ENCODE data around the gene RPS6KA5.
"Not testable (repeated sequence)": the region's sequence is repeated elsewhere in the genome, so short reads cannot be mapped to it uniquely, and the experiment has no call there.

The RPS6KA5 gene

DNA sequence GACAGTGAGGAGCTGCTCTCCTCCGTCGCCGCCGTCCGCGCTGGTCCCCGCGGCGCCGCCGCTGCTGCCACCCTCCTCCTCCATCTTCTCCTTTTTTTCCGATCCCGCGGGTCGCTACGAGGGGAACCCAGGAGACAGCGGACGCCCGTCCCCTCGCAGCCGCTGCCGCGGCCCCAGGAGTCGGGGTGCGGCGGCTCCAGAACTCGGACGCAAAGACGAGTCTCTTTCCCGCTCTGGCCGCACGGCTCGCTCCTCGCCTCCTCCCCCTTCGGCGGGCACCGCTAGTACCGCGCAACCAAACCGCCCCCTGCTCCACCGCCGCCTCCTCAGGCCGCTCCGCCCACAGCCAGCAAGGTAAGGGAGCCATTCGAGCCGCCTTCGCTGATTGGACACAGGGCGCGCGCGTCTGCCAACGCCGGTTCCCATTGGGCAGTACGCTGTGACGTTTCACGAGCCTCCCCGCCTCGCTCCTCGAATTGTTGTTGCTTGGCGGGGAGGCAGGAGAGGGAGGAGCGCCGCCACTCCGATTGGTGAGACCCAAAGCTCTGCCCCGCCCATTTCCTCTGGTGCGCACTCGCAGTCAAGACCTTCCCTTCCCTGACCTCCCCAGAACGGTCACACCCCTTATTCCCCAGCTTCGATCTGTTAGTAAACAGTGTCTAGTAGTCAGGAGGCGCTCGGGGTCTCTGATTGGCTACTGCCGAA is at the start of gene RPS6KA5:
Gene RPS6KA5 (minus strand): TSS at position 291 of the 705 bp plus-strand sequence. CDS start 207 bp downstream, at position 84.
- peak; percentile 100 for DNase-seq (ENCODE audit: low spot score)

GRCh38 chr14:91108941-91109611 is 48.6 kb upstream of the RPS6KA5 start:
- no peak for DNase-seq (ENCODE audit: low spot score)

DNA sequence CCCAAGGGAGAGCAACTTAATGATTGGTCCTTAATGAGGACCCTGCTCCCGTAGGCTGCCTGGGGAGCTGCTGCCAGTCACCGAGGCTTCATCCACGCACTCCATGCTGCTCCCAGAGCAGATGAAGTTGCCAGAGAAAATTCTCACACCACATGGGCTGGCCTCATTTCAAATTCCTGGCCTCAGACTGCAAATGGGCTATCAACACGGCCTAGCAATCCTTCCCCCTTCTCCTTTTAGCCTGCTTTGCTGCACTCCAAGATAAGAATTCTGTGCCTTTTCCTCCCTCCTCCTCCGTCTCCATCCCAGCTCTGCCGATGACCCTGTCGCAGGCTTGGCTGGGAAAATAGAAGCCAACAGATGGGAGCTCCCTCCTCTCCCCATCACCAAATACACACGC is 42.7 kb upstream of the RPS6KA5 start:
- no peak for DNase-seq (ENCODE audit: low spot score)

GRCh38 chr14:91100102-91100501 is 39.7 kb upstream of the RPS6KA5 start:
- DNase-seq (ENCODE audit: low spot score) = no peak

DNA sequence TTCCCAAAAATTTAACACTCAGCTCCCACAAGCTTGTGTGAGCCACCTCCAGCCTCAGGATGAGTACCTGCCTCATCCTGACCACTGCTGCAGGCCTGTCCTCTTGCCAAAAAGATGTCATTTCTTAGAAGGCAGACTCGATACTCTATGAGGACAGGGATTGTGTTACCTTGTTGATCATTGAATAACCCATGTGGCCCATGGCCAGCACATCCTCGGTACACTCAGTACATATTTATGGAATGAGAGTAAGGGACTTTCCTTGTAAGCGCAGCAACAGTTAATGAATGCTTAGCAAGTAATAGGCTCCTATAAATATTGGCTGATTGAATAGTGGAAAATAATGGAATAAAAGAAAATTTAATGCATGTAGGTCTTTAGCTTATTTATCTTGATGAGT is 38.1 kb upstream of the RPS6KA5 start:
- no peak for DNase-seq (ENCODE audit: low spot score)

DNA sequence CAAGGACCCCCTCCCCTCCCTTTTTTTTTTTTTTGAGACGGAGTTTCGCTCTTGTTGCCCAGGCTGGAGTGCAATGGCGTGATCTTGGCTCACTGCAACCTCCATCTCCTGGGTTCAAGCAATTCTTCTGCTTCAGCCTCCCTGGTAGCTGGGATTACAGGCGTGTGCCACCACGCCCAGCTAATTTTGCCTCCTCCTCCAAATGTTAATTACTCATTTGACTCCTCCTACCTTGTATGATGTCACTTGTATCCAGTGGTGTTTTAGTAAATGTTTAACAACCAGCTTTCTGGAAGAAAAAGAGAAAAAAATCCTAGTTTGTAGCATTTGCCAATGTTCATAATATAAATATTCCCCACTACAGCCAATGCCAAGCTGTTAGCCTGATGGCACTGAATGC is 37.2 kb upstream of the RPS6KA5 start:
- DNase-seq (ENCODE audit: low spot score) = not testable (repeated sequence)

DNA sequence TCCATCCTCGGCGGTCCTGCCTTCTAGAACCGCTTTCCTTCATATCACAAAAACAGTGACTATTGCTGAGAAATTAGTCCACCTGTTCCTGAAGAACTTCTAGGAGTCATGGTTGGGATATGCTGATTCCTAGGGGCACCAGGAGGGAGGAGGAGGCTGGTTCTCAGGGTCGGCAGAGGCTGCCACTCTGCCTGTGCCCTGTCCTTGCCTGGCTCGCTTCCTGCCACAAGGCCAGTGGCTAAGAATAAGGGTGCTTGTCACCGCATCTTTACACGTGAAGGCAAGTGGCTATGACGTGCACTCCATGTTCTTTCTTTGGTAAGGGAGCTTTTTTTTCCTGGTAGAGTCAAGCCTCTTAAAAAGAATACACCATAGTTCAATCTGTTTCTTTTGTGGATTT is 34.7 kb upstream of the RPS6KA5 start:
- no peak for DNase-seq (ENCODE audit: low spot score)

- no peak for DNase-seq (ENCODE audit: low spot score)
Measured at GRCh38 chr14:91094772-91095171, 34.3 kb upstream of the RPS6KA5 start.

DNA sequence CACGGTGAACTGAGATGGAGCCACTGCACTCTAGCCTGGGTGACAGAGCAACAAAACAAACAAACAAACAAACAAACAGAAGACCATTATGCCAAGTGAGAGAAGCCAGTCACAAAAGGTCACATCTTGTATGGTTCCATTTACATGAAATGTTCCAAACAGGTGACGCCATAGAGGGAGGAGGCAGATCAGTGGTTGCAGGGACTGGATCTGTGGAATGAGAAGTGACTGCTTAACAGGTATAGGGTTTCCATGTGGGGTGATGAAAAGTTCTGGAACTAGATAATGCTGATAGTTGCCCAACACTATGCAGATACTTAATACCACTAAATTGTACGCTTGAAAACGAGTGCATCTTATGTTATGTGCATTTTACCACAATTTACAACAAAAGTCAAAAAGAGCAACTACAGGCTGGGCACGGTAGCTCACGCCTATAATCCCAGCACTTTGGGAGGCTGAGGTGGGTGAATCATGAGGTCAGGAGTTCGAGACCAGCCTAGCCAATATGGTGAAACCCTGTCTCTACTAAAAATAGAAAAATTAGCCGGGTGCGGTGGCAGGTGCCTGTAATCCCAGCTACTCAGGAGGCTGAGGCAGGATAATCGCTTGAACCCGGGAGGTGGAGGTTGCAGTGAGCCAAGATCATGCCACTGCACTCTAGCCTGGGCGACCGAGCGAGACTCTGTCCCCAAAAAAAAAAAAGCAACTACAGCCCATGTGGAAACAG is 33.5 kb upstream of the RPS6KA5 start:
- DNase-seq (ENCODE audit: low spot score) = not testable (repeated sequence)

- no peak for DNase-seq (ENCODE audit: low spot score)
Measured at GRCh38 chr14:91092073-91092472, 31.6 kb upstream of the RPS6KA5 start.

DNA sequence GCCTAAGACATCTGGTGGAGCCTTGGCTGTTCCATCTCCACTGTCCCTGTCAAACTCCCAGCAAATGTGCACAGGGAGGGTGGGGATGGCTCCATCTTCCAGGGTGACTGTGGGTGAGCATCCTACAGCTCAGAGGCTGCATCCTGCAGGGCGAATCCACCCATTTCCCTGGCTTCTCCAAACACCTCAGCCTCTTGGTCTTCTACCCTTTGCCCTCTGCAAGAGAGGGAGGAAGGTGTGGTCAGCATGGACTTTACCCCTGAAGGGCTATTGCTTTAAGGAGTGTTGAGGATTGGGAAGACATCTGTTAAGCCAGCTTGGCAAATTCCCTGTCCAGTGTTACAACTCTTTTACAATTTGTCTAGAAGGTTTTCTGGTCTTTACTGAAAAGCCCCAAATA is 30.3 kb upstream of the RPS6KA5 start:
- no peak for DNase-seq (ENCODE audit: low spot score)

DNA sequence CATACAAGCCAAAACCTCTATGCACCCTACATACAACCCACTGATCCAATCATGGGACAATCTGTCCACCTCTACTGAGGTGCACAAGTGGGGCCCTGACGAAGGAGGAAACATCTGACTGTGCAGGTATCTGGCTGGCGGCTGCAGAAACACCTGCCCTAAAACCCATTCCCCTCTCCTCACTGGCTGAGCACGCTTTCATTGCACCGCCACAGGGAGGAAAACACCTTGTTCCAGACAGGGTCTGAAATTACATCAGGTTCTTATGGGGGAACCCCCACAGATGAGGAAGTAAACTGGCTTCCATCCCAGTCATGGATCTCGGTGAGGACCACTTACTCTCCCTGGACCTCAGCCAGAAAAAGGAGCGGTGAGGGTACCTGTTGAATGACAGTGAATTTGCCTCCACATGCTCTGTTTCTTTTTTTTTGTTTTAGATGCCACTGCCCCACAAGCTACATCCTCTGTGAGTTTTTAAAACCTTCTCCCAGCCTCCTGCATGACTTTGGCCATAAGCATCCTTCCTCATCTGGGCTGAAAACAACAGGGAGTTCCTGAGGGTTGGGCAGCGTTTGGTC is 29.6 kb upstream of the RPS6KA5 start:
- no peak for DNase-seq (ENCODE audit: low spot score)

- DNase-seq (ENCODE audit: low spot score) = no peak
Measured at GRCh38 chr14:91088585-91089235, 28.3 kb upstream of the RPS6KA5 start.

GRCh38 chr14:91087470-91087869 is 27.0 kb upstream of the RPS6KA5 start:
- DNase-seq (ENCODE audit: low spot score) = not testable (repeated sequence)

DNA sequence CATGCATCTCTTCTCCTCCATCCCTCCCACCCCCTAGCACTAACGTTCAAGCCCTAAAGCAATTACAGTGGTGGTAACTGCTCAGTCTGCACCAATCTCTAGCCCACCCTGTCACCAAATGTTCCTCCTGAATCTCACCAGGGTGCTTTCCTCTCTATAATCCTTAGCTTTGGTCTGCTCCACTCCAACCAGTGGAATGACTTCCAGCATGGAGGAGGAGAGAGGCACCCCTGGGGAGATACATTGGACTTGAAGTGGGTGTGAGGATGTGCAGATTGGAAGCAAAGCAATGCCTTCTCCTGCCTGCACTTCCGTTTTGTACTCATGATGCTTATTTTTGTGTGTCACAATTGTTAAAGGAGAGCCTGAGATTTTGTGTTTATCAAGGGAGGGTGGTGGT is 24.1 kb upstream of the RPS6KA5 start:
- DNase-seq (ENCODE audit: low spot score) = no peak

DNA sequence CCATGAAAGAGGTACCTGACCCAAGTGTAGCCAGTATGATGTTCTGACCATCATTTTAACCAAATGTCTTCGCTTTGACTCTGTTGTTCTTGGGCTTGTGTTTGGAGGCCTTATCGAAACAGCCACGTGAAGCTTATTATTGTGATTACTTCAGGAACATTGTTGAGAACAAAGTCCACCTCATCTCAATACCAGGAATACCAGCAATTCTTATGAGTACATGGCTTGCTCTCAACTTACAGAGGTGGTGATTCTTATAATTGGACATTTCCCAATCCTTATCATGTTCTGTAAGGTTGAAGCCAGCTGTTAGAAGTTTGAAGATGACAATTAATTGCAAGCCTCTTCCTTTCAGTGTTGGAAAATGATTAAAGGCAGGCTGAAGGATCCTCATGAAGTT is 21.8 kb upstream of the RPS6KA5 start:
- no peak for DNase-seq (ENCODE audit: low spot score)

GRCh38 chr14:91080071-91080470 is 19.6 kb upstream of the RPS6KA5 start:
- DNase-seq (ENCODE audit: low spot score) = no peak

DNA sequence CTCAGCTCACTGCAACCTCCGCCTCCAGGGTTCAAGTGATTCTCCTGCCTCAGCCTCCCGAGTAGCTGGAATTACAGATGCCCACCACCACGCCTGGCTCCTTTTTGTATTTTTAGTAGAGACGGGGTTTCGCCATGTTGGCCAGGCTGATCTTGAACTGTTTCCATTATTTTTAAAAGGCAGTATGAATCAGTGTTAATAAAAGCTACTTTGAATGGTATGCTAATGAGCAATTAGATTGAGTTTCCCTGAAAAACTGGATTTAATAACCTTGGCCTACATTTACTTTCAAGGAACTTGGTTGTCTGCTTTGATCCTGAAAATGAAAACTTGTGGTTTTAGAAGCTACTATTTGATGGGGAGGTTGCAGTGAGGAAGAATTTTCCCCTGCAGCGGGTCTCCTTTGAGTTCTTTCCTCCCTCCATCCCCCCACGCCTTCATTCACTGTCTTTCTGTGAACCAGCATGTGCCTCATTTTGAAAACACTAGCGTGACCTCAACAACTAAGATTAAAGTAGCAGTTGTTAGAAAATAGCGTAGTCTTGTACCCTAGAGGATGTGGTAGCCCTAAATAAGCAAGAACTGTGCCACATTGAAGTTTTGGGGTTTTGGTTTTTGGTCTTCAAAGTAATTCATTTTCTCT is 17.8 kb upstream of the RPS6KA5 start:
- DNase-seq (ENCODE audit: low spot score) = no peak

GRCh38 chr14:91075553-91075952 is 15.1 kb upstream of the RPS6KA5 start:
- no peak for DNase-seq (ENCODE audit: low spot score)

DNA sequence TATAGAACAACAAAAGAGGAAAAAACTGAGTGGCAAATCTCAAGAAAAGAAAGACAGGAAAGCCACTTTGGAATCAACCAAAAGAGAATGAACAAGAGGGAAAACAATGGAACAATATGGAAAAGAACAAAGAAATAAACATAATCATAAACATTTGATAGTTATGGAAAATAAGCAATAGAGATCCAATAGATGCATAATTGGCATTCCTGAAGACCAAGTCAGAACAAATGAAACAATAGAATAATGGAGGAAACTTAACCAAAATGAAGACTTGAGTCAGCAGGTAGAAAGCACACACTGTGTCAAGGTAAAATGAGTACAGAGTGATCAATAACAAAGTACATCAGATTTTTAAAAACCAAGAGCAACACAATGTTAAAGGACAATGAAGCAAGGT is 10.1 kb upstream of the RPS6KA5 start:
- no peak for DNase-seq (ENCODE audit: low spot score)

- DNase-seq (ENCODE audit: low spot score) = no peak
Measured at GRCh38 chr14:91068642-91069041, 8.2 kb upstream of the RPS6KA5 start.

DNA sequence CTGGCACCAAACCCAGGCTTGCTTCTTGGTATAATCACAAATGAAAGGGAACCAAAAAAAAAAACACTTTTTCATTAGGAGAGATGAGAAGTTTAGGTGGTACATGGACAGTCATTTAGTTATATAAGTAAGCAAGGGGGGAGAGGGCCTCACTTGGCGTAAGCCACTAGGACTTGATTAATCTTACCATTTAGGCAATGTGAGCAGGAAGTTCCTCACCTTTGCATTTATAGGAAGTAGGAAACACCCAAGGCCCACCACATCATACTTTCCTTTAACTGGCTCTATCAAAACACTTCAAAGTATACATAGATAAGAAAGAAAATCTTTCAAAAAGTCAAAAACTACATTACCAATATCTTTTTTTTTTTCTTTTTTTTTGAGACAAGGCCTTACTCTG is 6.7 kb upstream of the RPS6KA5 start:
- DNase-seq (ENCODE audit: low spot score) = no peak

Measured in NAMALWA (cell line).